Psoas muscle (tissue), 8 donors: ENCODE data around the gene DLX4. TPM values are rescaled to one million over a fixed set of nuclear protein-coding genes. Genes with fewer than 3 reads are reported as not detected.

ENCODE experiments used
- ATAC-seq, 4 donors: fragments of 200-7000 bp; cut with Tn5 transposase; one replicate each; pipeline ENCODE4 v1.9.1; 2020; ENCODE audit warnings: moderate library complexity in 3 of 4, mild to moderate bottlenecking in 2 of 4
- DNase-seq, 2 donors: peaks; one replicate each; pipeline ENCODE4 v3.0.0-alpha.2; 2020
- H3K27ac ChIP-seq: fragments of 200-600 bp; one replicate; pipeline ENCODE4 v1.8.0; 2022
- H3K27me3 ChIP-seq, 3 donors: fragments of 200-600 bp in 1 of 3; one replicate each; pipeline versions ENCODE4 v1.6.1 to v1.8.0; 2013 to 2022; ENCODE audit warnings: low read length in 2 of 3, mild to moderate bottlenecking in 2 of 3, moderate library complexity in 1 of 3; ENCODE audit not compliant: insufficient read depth in 3 of 3
- H3K36me3 ChIP-seq, 2 donors: fragments of 200-600 bp in 1 of 2; one replicate each; pipeline versions ENCODE4 v1.6.1 to v1.8.0; 2013 to 2022; ENCODE audit warnings: low read depth in 1 of 2, mild to moderate bottlenecking in 1 of 2, moderate library complexity in 1 of 2; ENCODE audit not compliant: insufficient read depth in 1 of 2
- H3K4me1 ChIP-seq: fragments of 200-600 bp; one replicate; pipeline ENCODE4 v1.8.0; 2022
- H3K4me3 ChIP-seq: fragments of 200-600 bp; one replicate; pipeline ENCODE4 v1.8.0; 2022; ENCODE audit warnings: mild to moderate bottlenecking
- H3K9me3 ChIP-seq: fragments of 200-600 bp; one replicate; pipeline ENCODE4 v1.8.0; 2022
- WGBS, 3 donors: extraction: QIAGEN DNeasy Blood & Tissue Kit; methylation state at CpG; one replicate each; pipeline versions ENCODE4 v1.1.6 to v1.1.7; 2013; 5-methylcytosine and 5-hydroxymethylcytosine counted together
- intact Hi-C, 2 donors: fragments of 100-400 bp; cut with DNase I; formaldehyde crosslinking; loops; one replicate each; pipeline versions ENCODE4 v1.11.0 to v1.14.2; 2022
- polyA plus RNA-seq, 3 donors: library from polyadenylated mRNA; stranded (reverse); fragments of 200-250 nt; gene quantifications; one replicate each; pipeline ENCODE4 v1.2.3, GENCODE V29; 2013
- total RNA-seq, 4 donors: library from RNA; stranded (reverse); fragmentation: NEBNext Ultra II Directional in 2 of 4; extraction: Animal tissue kit (Norgen Biotek cat#: 25700) in 2 of 4; gene quantifications; one replicate each; pipeline versions ENCODE4 v1.2.1 to v1.2.4, GENCODE V29; 2021 to 2023
- TF ChIP-seq, protein P1 (sequence below): fragments of 200-600 bp; IDR thresholded peaks from one replicate; pipeline ENCODE4 v1.8.0; 2022; ENCODE audit warnings: antibody characterized with exemption
- donor health status: healthy with polysubstance abuse.
- donor health status: DM: no; HTN: no; CAD: no; lungs with moderate emphysema.
- donor health status: Bipolar disorder and iron deficiency.
- donor health status: healthy.
- donor health status: DM: yes; HTN: yes; CAD: no.
- donor health status: DM: no; HTN: no; CAD: no.
- donor health status: DM: no; HTN: no; CAD: no.
- donor health status: DM: yes; HTN: yes; CAD: no.

Gene DLX4
- total and polyA plus RNA-seq, 7 donors = not detected

DNA sequence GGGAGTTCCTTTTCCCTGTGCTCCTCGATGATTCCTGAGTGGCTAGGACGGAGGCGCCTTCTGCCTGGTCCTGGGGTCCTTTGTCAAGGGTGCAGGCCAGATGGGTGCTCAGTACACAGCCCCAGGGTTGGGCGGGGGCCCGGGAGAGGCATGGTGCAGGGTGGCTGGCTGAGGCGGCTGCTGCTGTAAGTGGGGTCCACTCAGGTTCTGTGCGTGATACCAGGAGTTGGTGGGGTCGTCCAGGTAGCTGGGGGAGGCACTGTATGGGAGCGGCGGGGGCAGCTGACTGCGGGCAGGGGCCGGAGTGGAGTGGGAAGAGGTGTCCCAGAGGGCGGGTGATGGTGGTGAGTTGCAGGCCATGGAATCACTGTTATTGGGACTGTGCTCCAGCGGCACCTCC lies 22.4 kb downstream of the DLX4 start:
- Histone ChIP-seq H3K36me3 (no peaks in the 10 kb centered on the region), H3K4me3 (no peak overlapping the region), H3K9me3 (no peaks in the 10 kb centered on the region), H3K4me1 (peaks cover 11% of the 10 kb centered on the region), H3K27me3 (peaks cover 0 to 97% (median 48%) of the 10 kb centered on the region in 3 donors), H3K27ac (no peak overlapping the region)
- ATAC-seq (no peak), DNase-seq (no peak)
- TF ChIP-seq, protein P1, sequence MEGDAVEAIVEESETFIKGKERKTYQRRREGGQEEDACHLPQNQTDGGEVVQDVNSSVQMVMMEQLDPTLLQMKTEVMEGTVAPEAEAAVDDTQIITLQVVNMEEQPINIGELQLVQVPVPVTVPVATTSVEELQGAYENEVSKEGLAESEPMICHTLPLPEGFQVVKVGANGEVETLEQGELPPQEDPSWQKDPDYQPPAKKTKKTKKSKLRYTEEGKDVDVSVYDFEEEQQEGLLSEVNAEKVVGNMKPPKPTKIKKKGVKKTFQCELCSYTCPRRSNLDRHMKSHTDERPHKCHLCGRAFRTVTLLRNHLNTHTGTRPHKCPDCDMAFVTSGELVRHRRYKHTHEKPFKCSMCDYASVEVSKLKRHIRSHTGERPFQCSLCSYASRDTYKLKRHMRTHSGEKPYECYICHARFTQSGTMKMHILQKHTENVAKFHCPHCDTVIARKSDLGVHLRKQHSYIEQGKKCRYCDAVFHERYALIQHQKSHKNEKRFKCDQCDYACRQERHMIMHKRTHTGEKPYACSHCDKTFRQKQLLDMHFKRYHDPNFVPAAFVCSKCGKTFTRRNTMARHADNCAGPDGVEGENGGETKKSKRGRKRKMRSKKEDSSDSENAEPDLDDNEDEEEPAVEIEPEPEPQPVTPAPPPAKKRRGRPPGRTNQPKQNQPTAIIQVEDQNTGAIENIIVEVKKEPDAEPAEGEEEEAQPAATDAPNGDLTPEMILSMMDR = no peak
- intact Hi-C loops = loop anchor here (5.0 to 10.0 kb wide), 3 partner anchors 277 to 434 kb away; no protein-coding TSS in a partner anchor
- WGBS, 3 donors = 78 to 83% (median 79%) methylated on average over 12 to 14 of the region's 14 CpGs

DNA sequence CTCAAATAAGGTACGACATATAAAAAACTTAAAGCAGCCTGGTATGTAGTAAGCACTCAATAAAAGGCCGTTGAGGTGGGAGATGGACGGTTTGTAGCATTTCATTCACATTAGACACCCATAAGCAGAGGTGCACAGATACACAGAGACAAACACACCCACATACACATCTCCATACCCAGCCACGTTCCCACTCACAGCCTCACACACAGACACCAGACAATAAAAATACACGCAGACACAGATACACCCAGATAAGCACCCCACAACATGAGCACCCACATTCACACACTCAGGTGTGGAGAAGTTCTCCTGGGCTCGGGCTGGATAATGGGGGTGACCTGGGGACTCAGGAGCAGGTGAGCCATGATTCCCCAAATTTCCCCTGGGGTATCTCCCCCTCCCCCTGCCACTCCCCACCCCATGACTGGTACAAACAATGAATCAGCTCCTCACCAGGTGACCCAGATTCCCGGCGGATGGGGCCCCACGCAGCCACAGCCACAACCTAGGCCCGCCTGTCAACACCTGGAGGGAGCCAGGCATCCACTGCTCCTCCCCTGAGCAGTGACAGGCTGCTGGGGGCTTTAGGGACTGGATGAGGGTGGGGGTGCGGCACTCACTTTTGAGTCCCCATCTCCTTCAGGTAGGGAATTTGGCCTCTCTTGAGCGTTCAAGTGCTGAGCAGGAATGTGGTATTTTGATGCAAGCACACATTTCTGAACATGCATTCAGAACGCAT lies 23.4 kb downstream of the DLX4 start:
- no peak overlapping the region for H3K27ac ChIP-seq
- DNase-seq (no peak), ATAC-seq (no peak)
- no peak overlapping the region for H3K4me3 ChIP-seq
- TF ChIP-seq, protein P1 = no peak
- WGBS, 3 donors = 76 to 85% (median 80%) methylated on average over 13 of the region's 13 CpGs
- peaks cover 19% of the 10 kb centered on the region for H3K4me1 ChIP-seq
- H3K36me3 ChIP-seq = no peaks in the 10 kb centered on the region
- intact Hi-C loops = loop anchor here (5.0 to 10.0 kb wide), 3 partner anchors 278 to 435 kb away; no protein-coding TSS in a partner anchor
- peaks cover 0 to 95% (median 46%) of the 10 kb centered on the region in 3 donors for H3K27me3 ChIP-seq
- no peaks in the 10 kb centered on the region for H3K9me3 ChIP-seq

DNA sequence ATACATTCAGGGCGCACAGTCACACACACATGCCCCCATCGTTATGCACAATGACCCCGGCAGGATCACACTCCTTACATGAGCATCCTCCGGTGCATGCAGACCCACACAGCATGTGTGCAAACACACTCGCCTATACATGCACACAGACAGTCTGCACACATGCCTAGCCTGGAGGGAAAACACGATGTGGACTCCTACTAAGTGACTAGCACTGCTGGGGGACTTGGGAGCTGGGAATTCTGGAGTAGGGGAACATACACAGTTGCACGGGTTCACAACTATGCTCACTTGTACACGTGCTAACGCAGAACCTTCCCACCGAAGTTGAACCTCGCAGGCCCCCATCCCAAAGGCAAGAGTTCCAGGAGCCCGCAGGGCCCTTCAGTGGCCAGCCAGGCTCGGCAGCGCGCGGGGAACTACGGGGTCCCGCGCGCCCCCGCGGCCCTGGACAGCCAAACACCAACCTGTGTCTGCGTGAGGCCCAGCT lies 24.0 kb downstream of the DLX4 start:
- peaks cover 0 to 94% (median 40%) of the 10 kb centered on the region in 3 donors for H3K27me3 ChIP-seq
- TF ChIP-seq, protein P1 = no peak
- intact Hi-C loops = loop anchor here (5.0 to 10.0 kb wide), 3 partner anchors 278 to 436 kb away; no protein-coding TSS in a partner anchor
- H3K4me3 ChIP-seq = peak overlapping the region; percentile 66
- DNase-seq (no peak), ATAC-seq (no peak)
- no peak overlapping the region for H3K27ac ChIP-seq
- 17 to 18% (median 18%) methylated on average over 23 of the region's 23 CpGs for WGBS, 3 donors
- H3K4me1 ChIP-seq = peaks cover 19% of the 10 kb centered on the region
- no peaks in the 10 kb centered on the region for H3K9me3 ChIP-seq
- no peaks in the 10 kb centered on the region for H3K36me3 ChIP-seq

DNA sequence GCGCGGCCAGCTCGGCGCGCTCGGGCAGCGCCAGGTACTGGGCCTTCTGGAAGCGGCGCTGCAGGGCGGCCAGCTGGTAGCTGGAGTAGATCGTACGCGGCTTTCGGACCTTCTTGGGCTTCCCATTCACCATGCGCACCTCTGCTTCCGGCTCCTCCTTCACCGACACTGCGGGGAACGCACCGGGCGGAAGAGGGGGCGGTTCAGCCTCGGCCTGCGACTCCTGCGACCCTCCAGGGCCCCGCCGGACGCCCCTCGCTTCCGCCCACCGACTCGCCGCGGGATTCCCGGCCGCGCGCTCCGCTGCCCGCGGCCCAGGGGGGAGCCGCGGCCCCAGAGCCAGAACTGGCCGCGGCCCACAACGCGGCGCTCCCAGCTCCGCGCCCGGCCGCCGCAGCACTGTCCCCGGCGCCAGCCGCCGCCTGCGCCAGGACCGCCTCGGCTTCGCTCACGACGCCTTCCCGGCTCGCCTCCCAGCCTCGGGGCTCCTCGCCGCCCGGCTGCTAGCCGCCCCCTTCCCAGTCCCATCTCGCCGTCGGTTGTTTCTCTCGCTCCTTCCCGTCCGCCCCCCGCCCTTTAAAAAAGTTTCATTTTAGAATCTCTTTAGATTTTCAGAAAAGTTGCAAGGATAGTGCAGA lies 24.6 kb downstream of the DLX4 start:
- peaks cover 19% of the 10 kb centered on the region for H3K4me1 ChIP-seq
- H3K27ac ChIP-seq = no peak overlapping the region
- H3K36me3 ChIP-seq = no peaks in the 10 kb centered on the region
- peak; percentile 31 to 52 (median 43) for ATAC-seq
- intact Hi-C loops = loop anchor here (5.0 to 10.0 kb wide), 3 partner anchors 279 to 436 kb away; no protein-coding TSS in a partner anchor
- TF ChIP-seq, protein P1 = no peak
- no peak for DNase-seq
- H3K4me3 ChIP-seq = peak overlapping the region; percentile 66
- H3K9me3 ChIP-seq = no peaks in the 10 kb centered on the region
- H3K27me3 ChIP-seq = peaks cover 0 to 93% (median 37%) of the 10 kb centered on the region in 3 donors
- 1 to 3% (median 1%) methylated on average over 51 to 77 of the region's 77 CpGs for WGBS, 3 donors
